BJ (cell line): ENCODE results near the gene LRTM2. TPM values are rescaled to one million over a fixed set of nuclear protein-coding genes. Genes with fewer than 3 reads are reported as not detected.

Source experiments
- CTCF ChIA-PET: fragments of 350-600 bp; formaldehyde crosslinking; extraction: SDS; loops from one replicate; lab custom pipeline; 2021; ENCODE audit warnings: antibody characterized with exemption, inconsistent platforms; lab: Yijun Ruan, JAX
- POLR2A ChIA-PET: fragments of 300-600 bp; sonication (Branson Sonifier 250); formaldehyde crosslinking; extraction: SDS; loops from one replicate; lab custom pipeline; 2021; ENCODE audit warnings: antibody characterized with exemption; lab: Charles Lee
- DNase-seq: peaks from one replicate; pipeline ENCODE4 v3.0.0-alpha.2; 2011; ENCODE audit warnings: low read depth
- H3K27me3 ChIP-seq: 2 replicates; pipeline ENCODE4 v1.6.0; 2011; ENCODE audit warnings: low read length; ENCODE audit not compliant: control insufficient read depth, insufficient read depth
- H3K36me3 ChIP-seq: 2 replicates; pipeline ENCODE4 v1.5.1; 2011; ENCODE audit warnings: low read length; ENCODE audit not compliant: control insufficient read depth, insufficient read depth
- H3K4me3 ChIP-seq: 2 replicates; pipeline ENCODE4 v1.5.1; 2011; ENCODE audit warnings: low read depth, mild to moderate bottlenecking, control low read depth, low read length
- CTCF ChIP-seq: IDR thresholded peaks from 2 replicates; pipeline ENCODE4 v1.5.1; 2011; ENCODE audit warnings: low read depth, mild to moderate bottlenecking, control low read depth, inconsistent platforms, low read length, moderate library complexity; ENCODE audit not compliant: insufficient read depth
- polyA plus RNA-seq: library from polyadenylated mRNA; depleted of rRNA; stranded (reverse); fragments of >200 nt; gene quantifications from 2 replicates; pipeline ENCODE4 v1.2.3, GENCODE V29; 2011

Gene LRTM2
- polyA plus RNA-seq, 1 experiment: not detected

GRCh38 chr12:1857821-1858220 lies 37.5 kb downstream of the LRTM2 start:
- no peak overlapping the region for H3K4me3 ChIP-seq
- DNase-seq: no peak
- peaks cover 7% of the 10 kb centered on the region for H3K27me3 ChIP-seq
- H3K36me3 ChIP-seq: no peaks in the 10 kb centered on the region
- TF ChIP-seq CTCF: no peak
- ChIA-PET CTCF (interaction anchor here (0.7 to 0.9 kb wide), 2 partner anchors 9 to 638 kb away, joined by 3 read pairs; no protein-coding TSS in a partner anchor), POLR2A (no interaction called here)

- Histone ChIP-seq H3K36me3 (no peaks in the 10 kb centered on the region), H3K4me3 (no peak overlapping the region), H3K27me3 (peaks cover 6% of the 10 kb centered on the region)
- no peak for DNase-seq
- no peak for TF ChIP-seq CTCF
- POLR2A ChIA-PET: no interaction called here
- CTCF ChIA-PET: interaction anchor here (0.9 kb wide), 1 partner anchor 638 kb away, joined by 3 read pairs; no protein-coding TSS in a partner anchor
Observed at GRCh38 chr12:1858456-1858855, 38.1 kb downstream of the LRTM2 start.

- Histone ChIP-seq H3K36me3 (no peaks in the 10 kb centered on the region), H3K27me3 (peaks cover 10% of the 10 kb centered on the region), H3K4me3 (no peak overlapping the region)
- DNase-seq: no peak
- ChIA-PET CTCF (no interaction called here), POLR2A (no interaction called here)
- no peak for TF ChIP-seq CTCF
Observed at GRCh38 chr12:1859643-1860042, 39.3 kb downstream of the LRTM2 start.

- ChIA-PET CTCF (interaction anchor here (0.8 kb wide), 1 partner anchor 10 kb away, joined by 6 read pairs; no protein-coding TSS in a partner anchor), POLR2A (no interaction called here)
- H3K4me3 ChIP-seq: no peak overlapping the region
- TF ChIP-seq CTCF: no peak
- no peaks in the 10 kb centered on the region for H3K36me3 ChIP-seq
- H3K27me3 ChIP-seq: peaks cover 6% of the 10 kb centered on the region; the same call in 1 of the 2 replicates
- DNase-seq: no peak
Observed at GRCh38 chr12:1862973-1863372, 42.6 kb downstream of the LRTM2 start.

GRCh38 chr12:1863823-1864222 lies 43.5 kb downstream of the LRTM2 start:
- ChIA-PET CTCF (no interaction called here), POLR2A (no interaction called here)
- TF ChIP-seq CTCF: no peak
- no peak for DNase-seq
- no peak overlapping the region for H3K4me3 ChIP-seq
- no peaks in the 10 kb centered on the region for H3K36me3 ChIP-seq
- H3K27me3 ChIP-seq: peaks cover 5% of the 10 kb centered on the region; the same call in 1 of the 2 replicates
